Embryonic facial prominence (tissue), 1 donor: Measurements from ENCODE around the gene CRY1.
"Not testable (repeated sequence)": the region's sequence is repeated elsewhere in the genome, so short reads cannot be mapped to it uniquely, and the experiment has no call there.

Experiments used
- DNase-seq: peaks from one replicate; pipeline ENCODE4 v3.0.0-alpha.2; 2016; ENCODE audit errors: extremely low spot score

CRY1 gene

DNA sequence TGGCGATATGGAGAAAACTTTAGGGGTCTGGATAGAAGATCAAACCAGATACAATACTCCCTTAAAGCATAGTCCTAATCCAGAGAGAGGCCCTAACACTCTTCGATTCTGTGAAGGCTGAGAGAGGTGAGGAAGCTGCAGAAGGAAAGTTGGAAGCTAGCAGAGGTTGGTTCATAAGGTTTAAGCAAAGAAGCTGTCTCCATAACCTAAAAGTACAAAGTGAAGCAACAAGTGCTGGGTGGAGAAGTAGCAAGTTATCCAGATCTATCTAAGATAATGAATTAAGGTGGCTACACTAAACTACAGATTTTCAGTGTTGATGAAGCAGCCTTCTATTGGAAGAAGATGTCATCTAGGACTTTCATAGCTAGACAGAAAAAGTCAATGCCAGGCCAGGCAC lies 81.8 kb downstream of the CRY1 start:
- DNase-seq = no peak

DNA sequence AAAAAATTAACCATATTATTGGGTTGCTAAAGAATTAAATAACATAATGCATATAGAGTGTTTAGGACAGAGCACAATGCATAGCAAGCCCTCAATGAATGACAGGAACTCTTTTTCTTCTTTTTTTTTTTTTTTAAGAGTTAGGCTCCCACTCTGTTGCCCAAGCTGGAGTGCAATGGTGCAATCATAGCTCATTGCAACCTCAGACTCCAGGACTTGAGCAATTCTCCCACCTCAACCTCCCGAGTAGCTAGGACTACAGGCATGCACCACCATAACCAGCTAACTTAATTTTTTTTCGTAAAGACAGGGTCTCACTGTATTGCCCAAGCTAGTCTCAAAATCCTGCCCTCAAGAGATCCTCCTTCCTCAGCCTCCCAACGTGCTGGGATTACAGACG lies 85.9 kb downstream of the CRY1 start:
- no peak for DNase-seq

DNA sequence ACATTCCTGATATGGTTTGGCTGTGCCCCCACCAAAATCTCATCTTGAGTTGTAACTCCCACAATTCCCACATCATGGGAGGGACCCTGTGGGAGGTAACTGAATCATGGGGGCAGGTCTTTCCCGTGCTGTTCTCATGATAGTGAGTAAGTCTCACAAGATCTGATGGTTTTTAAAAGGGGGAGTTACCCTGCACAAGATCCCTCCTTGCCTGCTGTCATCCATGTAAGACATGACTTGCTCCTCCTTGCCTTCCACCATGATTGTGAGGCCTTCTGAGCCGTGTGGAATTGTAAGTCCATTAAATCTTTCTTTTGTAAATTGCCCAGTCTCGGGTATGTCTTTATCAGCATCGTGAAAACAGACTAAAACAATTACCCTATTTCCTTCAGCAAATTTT lies 90.7 kb downstream of the CRY1 start:
- DNase-seq = not testable (repeated sequence)

DNA sequence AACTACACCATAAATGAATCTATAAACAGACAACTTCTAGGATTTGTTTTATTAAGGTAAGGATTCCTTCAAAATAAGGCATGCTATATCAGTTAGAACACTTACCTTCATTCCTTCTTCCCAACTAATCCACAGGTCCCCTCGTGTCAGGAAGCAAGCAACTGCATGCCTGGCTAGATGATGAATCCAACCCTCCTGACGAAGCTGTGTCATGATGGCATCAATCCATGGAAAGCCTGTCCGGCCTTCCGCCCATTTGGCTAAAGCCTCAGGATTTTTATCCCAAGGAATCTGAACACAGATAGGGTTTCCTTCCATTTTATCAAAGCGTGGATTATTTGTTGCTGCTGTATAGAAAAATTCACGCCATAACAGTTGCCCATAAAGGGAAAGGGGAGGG lies 93.9 kb downstream of the CRY1 start:
- no peak for DNase-seq

DNA sequence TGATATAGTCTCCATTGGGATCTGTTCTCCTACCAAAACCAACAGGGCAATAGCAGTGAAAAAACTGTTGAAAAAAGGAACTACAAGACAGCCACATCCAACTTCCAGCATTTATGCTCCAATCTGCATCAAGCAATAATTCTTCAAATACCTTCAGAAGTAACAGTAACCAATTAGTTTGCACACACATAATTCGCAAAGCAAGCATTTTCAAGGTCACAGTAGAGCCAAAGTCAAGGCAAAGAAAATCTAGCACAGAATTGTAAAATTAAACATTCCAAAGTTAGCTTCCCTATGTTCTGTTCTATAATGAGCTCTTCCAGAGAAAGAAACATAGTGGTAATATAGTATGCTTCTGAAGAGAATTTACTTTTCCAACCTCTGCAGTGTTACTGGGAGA lies 95.4 kb downstream of the CRY1 start:
- no peak for DNase-seq

DNA sequence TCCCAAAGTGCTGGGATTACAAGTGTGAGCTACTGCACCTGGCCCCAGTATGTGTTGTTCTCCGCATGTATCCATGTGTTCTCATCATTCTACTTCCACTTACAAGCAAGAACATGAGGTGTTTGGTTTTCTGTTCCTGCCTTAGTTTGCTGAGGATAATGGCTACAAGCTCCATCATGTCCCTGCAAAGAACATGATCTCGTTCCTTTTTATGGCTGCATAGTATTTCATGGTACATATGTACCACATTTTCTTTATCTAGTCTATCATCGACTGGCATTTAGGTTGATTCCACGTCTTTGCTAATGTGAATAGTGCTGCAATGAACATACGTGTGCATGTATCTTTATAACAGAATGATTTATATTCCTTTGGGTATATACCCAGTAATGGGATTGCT lies 97.2 kb downstream of the CRY1 start:
- not testable (repeated sequence) for DNase-seq

DNA sequence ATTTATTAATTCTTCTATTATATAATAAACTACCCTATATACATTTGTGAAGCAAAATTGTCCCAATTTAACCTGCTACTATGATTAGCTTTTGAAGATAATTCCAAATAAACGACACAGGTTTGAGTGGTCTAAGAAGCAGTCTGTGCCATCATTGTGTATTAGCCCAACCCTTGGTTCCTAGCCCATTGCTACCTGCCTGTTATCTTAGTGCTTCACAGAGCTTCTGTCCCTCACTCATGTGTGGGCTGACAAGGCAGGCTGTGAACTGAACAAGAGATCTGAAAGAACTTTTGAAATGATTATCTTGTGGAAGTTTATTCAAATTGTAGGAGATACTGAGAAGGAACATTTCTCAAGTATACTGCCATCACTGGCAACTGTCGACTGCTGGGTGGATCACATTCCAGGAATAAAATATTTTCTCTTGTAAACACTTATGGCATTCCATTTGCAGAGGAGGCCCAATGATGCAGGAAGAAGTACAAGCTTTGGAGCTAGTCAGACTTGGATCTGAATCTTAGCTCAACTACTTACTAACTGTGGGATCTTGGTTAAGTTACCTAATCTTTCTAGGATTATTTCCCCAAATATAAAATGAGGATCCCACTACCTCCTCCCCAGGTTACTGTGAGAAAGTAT lies 98.6 kb downstream of the CRY1 start:
- DNase-seq = no peak

DNA sequence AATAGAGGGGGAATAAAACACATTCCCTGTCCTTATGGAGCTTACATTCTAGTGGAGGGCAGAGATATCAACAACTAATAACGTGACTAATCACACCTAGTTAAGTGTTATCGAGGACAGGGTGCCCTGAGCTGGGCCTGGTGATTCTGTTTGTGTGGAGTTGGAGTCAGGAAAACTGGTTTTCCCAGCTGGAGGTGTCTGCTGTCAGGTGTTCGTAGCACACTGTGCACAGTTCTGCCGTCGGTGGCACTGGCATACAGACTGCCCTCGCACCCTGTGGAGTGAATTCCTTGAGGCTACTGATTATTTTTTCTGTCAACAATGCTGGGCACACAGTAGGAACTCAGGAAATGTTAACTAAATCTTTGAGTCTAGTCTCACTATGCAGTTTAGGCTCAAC lies 105.5 kb downstream of the CRY1 start:
- DNase-seq = no peak

DNA sequence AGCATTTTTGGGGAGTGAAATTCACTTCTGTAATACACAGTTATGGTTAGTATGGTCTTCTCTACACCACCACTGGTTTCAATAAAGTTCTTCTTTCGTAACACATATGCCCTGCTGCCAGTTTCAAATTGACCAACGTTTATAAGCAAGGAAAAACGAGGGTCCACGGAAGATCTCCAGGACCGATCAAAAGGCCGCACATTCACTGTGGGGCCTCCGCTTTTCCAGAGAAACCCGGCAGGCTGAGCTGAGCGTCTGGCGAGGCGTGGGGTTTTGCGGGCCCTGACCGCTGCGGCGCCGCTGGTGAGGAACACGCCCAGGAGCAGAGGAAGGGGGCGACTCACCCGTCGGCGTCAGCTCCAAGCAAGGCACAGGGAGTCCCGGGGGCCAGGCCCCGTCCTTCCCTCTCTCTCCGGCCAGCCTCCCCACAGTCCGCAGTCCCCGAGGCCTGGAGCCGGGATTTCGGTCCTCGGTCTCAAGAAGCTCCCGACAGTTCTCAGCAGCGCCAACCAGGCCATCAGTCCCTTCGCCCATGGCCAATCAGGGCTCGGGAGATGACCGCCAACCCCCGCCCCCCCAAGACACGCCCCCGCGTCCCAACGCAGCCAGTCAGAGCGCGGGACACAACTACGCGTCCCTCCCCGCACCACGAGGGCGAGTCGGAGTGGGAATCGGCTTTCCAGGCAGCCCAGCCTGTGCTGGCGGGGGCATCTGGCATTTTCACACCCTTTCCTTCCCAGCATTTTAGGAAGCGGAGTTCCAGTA lies 106.5 kb downstream of the CRY1 start, which contains the start of gene MTERF2:
MTERF2 (minus strand) TSS at position 522 of the 765 bp plus-strand sequence. CDS start 8,432 bp downstream, outside the sequence.
- peak; percentile 85 for DNase-seq

DNA sequence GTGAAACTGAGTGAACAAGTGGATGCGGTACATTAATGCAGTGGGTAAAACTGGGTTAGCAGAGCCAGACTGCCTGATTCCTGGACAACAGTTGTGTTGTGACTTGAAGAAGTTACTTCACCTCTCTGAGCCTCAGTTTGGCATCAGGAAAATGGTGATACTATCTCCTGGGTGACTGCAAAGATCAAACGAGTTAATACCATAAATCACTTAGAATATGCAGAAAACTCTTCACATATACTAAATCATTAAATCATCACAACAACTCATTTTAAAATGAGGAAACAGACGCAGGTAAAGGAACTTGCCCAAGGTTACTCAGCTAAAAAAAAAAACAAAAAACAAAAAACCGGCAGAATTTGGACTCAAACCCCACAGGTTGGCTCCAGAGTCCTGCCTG lies 107.2 kb downstream of the CRY1 start:
- DNase-seq = no peak

DNA sequence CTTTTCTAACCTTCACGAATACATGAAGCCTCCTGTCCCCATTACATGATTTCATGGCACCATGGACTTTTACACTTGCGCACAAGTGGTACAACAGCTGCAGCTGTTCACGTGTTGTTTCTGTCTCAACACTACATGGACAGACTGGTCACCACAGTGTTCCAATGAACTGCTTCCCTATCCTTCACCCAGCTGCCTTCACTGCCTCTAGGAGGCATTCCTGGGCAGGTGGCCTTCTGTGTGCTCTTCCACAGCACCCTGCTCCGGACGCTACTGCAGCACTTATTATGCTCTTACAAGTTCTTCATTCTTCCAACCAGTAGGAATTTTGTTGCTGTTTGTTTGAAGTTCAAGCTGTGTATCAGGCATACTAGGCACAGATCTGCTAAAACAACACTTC lies 107.9 kb downstream of the CRY1 start:
- DNase-seq = no peak

DNA sequence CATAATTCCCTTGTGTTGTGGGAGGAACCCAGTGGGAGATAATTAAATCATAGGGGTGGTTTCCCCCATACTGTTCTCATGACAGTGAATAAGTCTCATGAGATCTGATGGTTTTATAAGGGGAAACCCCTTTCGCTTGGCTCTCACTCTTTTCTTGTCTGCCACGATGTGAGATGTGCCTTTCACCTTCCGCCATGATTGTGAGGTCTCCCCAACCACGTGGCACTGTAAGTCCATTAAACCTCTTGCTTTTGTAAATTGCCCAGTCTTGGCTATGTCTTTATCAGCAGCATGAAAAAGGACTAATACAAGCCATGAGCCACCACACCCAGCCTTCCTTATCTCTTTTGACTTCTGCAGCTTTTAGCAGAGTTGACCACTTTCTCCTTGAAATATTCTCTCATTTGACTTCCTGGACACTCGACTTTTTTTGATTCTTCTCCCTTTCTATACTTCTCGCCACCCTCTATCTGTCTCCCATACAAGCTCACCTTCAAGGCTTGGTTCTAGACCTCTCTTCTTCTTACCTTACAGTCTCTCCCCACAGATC lies 108.7 kb downstream of the CRY1 start:
- no peak for DNase-seq

DNA sequence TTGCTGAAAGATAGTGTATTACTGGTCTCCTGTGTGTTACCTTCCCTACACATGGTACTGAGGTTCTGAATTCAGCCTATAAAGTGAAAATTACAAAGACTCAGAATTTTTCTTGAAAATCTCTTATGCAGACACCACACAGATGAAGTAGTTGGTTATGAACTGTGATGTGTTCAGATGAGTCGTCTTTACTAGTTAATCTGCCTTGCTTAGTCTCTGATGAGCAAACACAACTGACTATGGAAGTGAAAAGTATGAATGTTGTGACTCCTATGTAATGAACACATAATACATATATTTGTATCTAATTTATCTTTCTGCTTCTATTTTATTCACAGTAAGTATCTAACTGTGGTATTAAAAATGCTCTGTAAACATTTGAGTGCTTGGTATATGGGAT lies 111.1 kb downstream of the CRY1 start:
- DNase-seq = no peak

DNA sequence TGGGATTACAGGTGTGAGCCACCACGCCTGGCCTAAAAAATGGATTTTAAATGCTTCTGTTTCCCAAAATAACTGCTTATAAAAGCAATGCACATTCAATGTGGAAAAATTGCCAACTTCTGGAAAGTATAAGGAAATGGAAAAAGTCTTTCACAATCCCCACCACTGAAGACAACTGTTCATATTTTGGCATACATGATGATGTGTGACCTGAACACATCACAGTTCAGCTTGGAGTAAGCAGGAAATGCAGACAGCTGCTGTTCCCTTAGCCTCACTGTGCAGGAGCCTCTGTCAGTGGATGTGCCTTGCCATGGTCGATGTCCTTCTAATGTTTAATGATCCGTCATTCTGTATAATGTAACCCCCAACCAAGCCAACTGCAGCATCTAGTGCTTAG lies 111.6 kb downstream of the CRY1 start:
- no peak for DNase-seq

DNA sequence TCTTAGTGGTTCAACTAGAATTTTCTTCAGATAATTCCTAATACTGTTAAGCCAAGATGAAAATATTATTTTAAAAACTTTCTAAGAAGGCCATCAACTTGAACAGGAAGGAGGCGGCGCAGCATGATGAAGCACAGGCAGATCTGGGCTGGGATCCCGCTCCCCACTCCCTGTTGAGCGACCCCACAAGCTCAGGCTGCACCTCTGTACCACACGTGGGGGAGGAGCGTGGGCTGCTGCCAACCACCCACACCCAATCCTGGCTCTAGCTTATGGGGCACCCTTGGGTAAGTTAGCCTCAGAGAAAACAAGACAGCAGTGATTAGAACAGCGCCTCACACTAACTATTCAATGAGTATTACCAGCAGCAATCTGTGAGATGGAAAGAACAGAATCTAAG lies 112.4 kb downstream of the CRY1 start:
- DNase-seq = no peak

DNA sequence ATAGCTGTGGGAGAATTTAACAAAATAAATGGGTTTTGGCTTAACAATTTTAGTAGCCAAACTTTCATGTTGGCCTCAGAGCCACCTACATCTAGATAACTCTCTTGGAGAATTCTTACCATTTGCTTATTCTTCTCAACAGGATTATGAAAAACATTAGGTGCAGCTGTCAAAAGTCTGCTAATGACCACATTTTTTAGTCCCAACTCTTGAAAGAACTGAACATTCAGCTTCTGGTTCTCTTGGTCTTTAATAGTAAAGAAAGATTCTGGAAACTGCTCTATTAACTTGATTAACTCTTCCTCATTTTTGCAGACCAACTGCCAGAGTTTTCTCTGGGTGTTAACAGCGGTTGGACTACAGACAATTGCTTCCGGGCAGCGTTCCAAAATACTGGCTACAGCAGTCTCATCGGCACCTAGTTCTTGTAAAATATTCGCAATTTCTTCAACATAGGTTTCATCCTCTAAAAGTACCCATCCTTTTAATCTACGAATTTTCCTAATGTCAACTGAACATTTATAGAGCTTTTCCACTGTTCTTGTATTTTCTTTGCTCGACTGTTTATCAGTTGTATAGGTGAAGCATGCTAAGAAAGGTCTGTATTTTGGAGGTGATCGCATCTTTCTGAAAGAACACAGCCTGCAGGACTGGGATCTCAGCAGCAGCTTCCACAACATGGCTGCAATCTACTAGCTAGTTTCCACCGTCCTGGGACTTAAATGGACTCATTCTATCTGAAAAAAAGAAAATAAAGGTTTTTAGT lies 115.1 kb downstream of the CRY1 start:
- DNase-seq = no peak

DNA sequence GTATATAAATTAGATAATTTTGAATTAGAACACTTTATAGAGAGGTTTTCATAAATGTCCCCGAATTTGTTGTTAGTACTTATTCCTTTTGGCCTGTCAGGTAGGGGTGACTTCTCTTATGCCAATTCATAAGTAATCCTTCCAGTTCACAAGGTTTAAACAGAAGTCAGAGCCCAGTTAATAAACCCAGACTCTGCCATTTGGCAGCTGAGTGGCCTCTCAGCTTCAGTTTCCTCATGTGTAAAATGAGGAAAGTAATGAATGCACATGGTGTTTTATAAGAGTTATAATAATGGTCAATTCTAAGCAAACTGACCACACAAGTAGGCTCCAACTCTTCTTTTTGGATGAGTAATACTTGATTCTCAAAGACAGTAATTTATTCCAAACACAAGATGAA lies 116.7 kb downstream of the CRY1 start:
- no peak for DNase-seq

DNA sequence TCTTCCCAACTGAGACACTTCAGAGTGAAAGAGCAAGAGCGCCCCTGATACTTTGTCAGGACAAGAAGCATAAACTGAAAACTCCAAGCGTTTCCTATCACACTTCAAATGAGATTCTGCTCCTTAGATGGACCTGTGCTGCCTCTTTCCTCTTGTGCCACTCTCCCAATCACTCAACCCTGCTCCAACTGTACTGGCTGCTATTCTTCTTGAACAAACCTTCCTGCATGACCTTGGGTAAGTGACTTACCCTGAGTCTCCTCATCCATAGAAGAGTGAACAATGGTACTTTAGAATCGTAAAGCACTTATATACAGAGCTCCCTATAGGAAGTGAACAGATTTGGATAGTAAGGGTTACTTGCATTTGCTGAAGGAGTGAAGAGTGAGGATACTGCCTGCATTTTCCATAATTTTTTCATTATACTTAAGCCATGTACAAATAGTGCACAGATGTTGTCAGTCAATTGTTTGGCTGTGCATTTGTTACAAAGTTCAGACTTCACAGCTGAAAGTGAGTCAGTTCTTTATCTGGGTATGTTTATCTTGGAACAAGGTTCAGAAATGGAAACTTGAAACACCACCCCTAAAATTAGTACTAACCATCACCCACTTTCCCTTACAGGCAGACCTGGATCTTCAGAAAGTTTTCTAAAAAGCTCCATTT lies 117.2 kb downstream of the CRY1 start:
- DNase-seq = no peak

DNA sequence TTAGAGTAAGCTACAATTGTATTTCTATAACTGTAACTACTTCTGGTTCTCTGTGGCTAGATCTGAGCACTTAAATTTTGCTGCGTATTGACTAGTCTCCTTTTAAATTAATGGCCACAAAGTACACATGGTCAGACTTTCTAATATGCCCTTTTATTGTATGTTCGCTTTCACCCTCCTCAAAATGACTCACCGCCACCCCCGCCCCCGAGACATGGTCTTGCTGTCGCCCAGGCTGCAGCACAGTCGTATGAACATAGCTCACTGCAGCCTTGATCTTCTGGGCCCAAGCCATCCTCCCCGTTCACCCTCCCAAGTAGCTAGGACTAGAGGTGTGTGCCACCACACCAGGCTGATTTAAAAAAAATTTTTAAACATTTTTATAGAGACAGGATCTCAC lies 118.3 kb downstream of the CRY1 start:
- DNase-seq = no peak

DNA sequence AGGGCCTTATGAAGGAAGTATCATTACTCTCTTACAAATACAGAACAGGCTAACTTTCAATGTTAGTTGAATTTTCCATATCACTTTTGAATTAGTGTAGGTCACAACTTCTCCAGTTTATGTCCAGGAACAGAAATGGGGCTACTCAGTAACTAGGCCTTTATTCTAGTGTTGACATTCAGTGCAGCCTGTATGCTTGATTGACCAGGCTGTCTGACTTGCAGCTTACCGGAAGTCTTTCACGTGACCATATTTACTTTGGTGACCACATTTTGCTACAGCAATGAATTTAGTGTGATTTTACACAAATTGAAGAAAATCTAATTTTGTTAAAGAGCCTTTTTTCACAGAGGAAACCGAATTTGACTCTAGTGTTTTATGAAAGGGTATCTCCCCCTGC lies 118.8 kb downstream of the CRY1 start:
- DNase-seq = no peak

DNA sequence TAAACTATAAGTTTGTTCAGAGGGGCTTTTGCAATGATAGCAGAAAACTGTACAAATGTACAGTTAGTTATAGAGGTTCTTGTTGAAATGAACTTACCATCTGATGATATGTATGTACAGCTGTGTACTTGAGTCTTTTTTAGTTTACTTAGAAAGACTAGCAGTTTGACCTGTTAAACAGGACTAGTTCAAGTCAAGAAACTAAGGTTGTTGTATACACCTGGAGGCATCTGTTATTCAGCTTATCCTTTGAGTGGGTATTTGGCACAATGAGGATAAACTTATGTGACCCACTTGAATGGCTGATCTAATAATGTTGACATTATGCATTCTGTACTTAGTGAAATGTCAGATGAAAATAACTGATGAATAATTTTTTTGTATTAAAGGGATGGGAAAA lies 119.8 kb downstream of the CRY1 start:
- DNase-seq = no peak

DNA sequence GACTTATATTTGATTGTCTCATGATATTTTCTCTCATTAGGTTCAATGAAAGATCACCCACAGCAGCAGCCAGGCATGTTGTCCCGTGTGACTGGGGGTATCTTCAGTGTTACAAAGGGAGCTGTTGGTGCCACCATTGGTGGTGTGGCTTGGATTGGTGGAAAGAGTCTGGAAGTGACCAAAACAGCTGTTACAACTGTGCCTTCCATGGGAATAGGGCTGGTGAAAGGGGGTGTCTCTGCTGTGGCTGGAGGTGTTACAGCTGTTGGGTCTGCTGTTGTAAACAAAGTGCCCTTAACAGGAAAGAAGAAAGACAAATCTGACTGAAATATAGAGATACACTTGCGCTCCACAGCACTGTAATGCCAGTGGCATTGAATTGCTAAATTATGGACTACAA lies 122.3 kb downstream of the CRY1 start:
- no peak for DNase-seq
